Measurements from ENCODE around the gene CHST11.
"Not testable (repeated sequence)": the region's sequence is repeated elsewhere in the genome, so short reads cannot be mapped to it uniquely, and the experiment has no call there.

Gene CHST11

DNA sequence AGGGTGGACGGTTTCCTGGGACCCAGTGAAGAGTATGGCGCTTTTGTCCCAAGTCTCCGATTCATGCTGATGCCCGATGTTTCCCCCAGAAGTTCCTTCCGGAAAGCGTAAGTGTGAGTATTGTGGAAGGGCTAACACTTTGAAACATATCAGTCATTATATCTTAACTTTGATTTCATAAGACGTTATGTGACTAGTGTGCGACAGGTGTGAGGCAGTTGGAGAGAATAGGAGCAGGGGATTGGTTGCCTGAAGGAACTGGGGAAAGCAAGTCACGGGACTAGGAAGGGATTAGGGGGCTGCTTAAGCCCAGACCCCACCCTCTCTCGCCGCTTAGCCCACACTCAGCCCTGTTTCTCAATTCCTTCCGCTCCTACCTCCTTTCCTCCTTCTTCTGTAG, 154.9 kb downstream of the CHST11 start:
- no peak for DNase-seq

DNA sequence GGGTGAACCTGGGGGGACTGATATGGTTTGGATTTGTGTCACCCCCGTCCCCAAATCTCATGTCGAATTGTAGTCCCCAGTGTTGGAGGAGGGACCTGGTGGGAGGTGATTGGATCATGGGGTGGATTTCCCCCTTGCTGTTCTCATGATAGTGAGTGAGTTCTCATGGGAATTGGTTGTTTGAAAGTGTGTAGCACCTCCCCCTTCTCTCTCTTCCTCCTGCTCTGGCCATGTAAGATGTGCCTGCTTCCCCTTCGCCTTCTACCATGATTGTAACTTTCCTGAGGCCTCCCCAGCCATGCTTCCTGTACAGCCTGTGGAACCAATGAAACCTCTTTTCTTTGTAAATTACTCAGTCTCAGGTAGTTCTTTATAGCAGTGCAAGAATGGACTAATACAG, 156.6 kb downstream of the CHST11 start:
- DNase-seq, result not testable (repeated sequence)

DNA sequence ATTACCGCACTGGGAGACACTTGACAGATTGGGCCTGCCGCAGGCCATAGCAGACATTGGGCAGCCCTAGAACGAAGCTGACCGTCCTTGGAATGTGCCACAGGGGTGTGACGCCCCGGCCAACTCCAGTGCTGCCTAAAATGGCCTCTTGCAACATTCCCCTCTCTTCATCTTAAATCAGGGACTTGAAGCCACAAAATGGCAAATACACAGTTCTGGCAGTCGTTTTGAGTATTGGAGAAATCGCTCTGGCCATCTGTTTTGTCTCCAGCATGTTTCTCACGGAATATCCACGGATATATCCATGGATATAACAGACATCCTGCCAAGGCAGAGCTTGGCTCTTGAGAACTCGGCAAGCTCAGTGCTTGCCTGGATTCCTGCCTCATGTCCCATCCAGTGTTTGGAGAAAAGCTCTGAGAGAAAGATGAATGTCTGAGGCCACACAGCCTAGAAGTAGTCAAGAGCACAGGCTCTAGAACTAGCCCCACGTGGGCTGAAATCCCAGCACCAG, 158.4 kb downstream of the CHST11 start:
- no peak for DNase-seq

DNA sequence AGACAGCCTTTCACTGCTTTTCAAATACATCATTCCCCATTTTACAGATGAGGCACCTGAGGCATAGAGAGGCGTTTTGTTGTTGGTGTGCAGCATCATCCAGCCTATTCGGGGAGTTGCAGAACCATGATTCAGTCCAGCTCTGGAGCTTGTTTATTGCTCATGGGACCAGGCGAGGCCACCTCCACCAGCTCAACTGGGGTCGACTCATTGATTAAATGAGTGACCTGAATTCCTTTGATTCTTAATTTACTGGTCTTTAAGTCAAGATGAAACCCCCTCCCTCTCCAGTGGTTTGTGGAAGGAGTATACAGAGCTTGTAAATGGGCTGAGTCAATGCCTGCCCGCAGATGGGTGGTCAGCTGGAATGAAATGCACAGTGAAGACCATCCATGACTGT, 161.9 kb downstream of the CHST11 start:
- DNase-seq, result no peak

DNA sequence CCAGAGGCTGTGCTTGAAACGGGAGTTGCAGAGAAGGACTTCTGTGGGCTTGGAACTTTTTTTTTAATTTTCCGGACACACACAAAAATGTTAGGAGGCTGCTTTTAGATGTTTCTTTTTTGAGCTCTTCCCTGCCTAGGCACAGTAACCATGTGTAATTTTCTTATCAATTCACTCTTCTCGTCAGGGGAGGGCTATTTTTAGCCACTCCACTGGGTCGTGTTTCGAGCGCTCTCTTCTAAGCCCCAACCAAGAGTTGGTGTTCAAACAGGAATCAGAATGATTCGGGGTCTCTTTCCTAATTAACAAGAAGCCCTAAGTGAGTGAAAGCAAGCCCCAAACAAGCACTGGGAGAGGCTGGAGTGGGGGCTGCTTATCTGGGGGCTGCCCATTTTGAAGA, 162.6 kb downstream of the CHST11 start:
- DNase-seq, result no peak

DNA sequence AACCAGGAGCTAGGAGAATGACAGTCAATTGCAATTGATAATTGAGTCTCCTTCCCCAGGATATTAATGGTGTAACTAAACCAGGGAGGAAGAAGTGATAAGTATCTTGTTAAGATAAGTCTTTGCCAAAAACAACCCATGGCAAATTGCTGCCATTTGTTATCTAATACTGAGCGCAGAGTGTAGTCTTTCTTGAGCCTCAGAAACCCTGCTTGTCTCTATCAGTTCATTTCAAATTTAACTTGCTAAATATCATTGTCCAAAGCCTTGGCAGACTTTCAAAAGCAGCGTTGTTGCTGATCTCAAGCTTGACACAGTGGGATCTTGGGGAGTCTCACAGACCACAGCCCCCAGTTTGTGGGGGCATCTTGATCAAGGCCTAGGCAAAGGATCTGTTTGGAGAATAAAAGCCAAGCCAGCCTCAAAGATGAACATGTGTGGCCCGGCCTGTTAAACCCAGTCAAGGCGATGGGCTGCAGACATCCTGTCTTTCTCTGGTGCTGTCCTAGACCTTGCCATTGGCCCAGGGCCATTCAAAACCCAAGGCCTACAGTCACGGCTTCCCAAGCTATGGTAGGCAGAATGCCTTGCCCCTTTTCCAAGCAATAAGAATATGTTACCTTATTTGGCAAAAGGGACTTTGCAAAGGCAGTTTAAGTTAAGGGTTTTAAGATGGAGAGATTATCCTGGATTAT, 164.2 kb downstream of the CHST11 start:
- DNase-seq, result no peak

DNA sequence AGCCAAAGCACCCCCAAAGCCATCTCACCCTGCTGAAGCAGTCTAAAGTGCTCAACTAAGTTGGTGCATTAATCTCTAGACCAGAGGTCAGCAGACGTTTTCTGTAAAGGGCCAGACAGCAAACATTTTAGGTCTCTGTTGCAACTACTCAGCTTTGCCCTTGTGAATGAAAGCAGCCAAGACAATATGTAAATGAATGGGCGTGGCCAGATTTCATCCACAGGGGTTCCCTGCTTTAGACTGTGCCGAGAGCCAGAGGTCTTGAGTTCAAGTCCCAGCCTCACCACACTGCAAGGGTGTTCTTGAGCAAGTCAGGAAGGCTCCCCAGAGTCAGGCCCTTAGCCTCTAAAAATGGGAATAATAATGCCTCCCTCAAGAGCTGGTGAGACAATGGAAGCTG, 166.2 kb downstream of the CHST11 start:
- no peak for DNase-seq

DNA sequence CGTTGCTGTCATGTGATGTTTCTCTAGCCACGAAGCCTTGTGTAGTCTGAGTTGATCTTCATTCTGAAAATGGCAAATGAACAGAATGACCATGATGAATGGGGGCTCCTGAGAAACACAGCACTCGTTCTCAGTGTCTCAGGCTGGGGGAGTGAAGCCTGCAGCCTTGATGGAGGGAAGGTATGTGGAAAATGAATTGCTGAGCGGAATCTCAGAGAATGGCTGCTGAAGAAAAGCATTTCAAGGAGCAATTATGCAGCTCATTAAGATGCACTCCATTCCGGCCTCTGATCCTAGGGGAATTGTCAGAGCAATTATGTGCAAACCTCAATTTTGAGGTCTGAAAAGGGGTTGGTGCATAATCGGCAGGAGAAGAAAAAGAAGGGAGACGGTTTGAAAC, 167.1 kb downstream of the CHST11 start:
- no peak for DNase-seq

DNA sequence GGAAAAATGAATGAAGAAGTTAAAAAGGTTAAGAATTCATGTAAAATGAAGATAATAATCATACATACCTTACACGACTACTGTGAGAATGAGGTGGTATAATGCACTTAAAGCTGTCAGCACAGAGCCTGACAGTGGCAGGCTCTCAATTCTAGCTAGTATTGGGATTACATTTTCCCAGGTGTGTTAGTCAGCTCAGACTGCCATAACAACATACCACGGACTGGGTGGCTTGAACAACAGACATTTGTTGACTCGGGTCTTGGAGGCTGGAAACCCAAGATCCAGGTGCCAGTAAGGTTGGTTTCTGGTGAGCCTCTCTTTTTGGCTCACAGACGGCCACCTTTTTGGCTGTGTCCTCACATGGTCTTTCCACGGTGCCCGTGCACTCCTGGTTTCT, 167.8 kb downstream of the CHST11 start:
- no peak for DNase-seq

DNA sequence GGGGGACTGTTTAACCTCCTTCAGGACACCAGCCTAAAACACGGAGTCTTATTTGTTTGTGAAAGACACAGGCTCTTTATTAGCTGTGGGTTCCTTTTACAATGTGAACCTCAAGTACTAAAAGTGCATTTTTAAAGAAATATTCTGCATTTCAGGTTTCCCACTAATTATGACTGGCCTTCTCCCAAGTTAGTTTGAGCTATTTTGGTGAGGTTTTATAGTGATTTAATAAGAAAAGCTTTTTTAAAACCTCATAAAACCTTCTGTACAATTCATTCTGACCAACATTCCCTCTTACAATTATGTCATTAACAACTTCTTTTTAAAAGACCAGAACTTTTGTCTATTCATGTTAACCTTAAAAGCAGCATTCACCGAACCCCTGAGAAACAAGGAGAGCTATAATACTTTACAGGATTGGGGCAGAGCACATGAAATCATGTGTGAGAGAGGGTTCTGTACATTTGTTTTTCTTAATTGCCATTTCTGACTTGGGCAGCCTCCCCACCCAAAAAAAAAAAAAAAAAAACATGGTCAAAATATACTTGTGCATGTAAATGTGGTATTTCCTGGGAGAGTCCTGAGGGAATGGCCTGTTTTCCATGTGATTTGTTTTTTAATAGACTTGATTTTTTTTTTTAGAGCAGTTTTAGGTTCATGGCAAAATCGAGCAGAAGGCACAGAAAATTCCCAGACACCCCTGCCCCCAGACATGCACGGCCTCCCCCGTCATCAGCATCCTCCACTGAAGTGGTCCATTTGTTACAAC, 169.5 kb downstream of the CHST11 start:
- no peak for DNase-seq

DNA sequence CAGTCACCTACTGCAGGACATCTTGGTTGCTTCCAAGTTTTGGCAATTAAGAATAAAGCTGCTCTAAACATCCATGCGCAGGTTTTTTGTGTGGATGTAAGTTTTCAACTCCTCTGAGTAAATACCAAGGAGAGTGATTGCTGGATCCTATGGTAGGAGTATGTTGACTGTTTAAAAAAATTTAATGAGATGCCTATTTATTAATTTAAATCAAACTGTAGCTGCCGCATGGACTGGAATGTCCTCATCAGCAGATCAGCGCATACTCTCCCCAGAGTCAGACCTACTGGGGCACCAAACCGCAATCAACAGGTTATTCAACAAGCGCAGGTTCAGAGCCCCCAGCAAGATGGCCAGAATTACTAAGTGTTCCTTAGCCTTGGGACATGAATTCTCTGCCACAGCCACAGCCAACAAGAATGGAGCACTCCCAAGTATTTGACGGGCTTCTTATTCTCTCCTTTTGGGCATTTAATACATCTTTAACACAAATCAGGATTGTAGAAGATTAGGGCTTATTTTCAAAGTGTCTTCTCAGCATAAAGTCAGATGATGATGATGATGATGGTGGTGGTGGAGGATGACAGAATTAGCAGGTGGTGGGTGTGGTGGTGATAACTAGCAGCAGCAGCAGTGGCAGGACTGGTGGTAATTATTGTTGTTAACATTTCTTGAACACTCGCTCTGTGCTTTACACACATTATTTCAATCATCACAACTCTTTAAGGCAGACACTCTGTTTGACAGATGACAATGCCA, 170.7 kb downstream of the CHST11 start:
- DNase-seq, result no peak

DNA sequence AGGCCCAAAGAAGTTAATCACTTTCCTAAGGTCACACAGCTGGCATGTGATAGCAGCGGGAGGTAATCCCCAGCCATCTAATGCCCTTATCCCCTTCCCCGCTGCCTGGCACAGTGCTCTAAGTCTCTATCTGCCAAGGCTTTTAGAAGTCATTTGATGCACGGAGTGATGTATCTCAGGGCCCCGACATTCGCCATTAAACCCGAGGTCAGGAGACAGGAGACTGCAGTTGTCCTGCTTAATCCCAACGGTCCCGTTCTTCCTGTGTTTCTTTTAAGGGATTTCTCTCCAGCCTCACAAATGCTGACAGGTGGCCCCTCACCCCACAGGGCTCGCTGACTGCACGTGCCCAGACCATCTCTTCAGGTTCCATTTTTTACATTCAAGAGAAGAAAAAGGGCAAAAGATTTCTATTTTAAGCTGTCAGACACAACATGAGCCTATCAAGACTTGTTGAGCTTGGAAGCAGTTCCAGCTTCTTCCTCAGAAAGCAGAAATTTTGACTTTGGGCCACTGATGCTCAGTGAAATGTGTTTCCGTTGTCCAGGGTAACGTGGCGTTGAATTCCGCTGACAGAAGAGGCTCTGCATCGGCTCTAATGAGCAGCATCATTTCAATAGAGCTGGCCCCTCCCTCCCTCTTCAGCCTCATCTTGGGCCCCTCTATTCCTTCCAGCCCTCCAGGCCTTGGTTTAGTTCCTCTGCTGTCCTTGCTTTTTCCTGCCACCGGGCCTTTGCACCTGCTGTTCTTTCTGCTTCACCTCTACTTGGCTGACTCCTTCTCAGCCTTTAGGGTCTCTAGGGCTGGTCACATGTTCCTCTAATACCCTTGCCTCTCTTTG, 171.5 kb downstream of the CHST11 start:
- no peak for DNase-seq

DNA sequence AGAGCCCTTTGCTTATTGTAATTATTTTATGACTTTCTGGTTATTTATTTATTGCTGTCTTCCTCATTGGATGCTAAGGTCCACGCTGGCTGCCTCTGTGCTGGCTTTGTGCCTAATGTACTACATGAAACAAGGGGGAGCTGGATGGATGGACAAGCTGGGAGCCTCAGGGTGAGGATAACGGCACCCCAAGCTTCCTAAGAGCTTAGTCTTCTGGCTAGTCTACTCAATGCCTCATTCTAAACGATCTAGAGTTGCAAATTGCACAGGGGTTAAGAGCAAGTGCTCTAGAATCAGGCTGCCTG, 172.0 kb downstream of the CHST11 start:
- no peak for DNase-seq

DNA sequence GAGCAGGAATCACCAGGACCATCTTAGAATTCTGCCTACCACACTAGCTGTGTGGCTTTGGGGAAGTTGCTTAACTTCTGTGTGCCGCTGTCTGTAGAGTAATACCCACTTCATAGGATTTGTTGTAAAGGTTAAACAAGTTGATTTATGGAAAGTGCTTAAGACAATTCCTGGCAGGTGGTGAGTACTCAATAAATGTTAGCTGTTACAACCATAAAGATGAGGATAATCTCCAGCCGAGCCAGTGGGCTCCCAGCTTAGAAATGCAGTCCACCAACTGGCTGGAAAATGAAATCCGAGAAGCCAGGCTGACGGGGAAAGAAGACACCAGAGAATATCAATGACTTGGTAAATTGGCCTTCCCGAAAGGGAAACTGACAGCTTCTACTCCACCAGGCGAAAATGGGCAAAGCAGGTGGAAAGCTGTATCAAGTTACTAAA, 173.5 kb downstream of the CHST11 start:
- no peak for DNase-seq

DNA sequence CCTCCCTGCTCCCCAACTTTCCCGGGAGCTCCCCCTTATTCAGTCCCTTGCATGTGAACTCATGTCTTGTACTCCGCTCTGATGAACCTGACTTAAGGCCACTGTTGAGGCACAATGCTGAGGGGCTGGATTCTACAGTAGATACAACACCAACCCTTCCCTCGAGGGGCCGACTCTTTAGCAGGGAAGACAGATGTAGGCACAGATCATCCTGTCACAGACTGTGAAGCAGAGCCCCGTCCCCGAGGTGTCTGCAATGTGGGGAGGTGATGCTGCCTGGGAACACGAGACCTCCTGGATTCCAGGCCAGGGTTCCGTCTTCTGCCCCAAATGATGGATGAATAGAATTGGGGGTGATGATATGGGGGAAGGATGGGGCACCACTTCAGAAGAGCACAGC, 175.1 kb downstream of the CHST11 start:
- DNase-seq, result no peak

DNA sequence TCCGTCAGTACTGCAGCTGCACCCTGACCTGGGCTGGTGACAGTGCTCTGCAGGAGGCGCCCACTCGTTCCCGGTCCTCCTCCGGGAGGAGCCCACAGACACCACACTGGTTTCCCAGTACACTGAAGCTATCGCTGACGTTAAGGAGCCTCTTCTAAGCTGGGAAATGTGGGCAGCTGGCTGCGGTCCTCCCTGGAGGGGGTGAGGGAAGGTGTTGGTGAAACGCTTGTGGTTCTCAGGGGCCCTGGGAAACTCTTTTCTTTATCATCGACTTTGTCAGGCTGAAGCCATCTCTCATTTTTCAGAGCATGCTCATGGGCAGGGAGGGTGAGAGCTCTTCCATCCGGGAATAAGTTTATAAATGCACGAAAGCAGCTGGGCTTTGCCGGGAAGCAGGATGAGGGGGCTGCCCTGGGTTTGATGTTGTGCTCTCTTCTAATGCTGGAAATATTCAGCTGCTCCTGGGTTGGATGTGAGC, 176.0 kb downstream of the CHST11 start:
- DNase-seq, result no peak

DNA sequence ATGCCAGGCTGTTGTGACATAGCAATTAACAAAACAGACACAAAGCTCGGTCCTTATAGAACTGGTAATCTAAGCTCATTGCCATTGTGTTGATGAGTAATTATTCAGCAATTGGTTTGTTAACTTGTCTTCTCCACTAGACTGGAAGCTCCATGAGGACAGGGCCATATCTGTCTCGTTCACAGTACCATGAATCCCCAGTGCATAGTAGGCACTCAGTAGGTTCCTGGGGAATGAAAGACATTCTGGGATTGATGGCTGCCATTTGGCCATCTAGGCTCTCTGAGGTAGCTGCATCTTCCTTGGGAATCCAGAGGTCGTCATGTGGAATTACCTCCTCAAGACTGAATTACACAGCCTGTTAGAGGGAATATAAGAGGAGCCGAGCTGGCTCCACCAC, 177.3 kb downstream of the CHST11 start:
- DNase-seq, result no peak

DNA sequence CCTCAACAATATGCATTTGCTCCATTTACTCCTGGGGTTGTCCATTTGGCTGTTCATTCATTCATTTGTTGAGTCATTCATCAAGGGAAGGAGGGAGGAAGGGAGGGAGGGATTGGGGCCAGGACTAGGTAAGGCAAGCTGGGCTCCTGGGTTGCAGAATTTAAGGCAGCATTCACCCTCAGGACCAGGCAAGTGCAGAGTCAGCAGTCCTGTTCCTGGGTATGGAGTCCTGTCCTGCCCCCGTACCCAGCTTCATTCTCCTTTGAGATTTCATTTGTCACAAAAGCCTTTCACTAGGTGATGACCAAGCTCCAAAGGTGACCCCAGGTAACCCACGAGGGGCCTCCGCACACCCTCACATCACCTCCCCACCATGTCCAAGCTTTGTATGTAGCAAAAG, 178.1 kb downstream of the CHST11 start:
- no peak for DNase-seq

DNA sequence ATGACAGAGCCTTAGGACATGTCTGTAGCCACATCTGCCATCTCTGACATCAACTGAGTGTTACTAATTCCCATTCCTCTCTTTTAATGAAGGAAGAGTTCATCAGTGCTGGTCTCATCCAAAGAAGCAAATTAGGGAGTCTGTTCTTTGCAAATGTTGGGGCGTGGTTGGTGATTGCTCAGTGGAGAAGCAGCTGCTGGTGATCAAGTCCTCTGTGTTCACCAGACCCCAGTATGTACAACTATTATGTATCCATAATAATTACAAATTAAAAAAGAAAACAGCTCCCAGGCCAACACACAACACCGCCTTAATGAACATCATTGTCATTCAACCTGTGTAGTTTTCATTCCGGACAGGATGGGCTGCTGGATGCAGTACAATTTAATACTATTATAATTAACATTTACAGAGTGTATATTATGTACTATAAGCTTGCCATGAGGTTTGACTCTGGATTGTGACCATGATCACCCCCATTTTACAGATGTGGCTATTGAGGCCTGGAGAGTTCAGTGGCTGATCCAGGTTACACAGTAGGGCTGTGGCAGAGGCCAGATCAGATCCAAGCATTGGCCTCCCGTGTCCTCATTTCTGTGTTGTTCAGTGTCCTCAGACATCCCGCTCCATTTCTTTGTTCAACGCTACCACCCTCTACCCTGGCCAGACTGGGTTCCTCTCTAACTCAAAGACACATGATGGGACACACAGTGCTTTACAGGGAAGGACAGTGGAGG, 179.0 kb downstream of the CHST11 start:
- no peak for DNase-seq

DNA sequence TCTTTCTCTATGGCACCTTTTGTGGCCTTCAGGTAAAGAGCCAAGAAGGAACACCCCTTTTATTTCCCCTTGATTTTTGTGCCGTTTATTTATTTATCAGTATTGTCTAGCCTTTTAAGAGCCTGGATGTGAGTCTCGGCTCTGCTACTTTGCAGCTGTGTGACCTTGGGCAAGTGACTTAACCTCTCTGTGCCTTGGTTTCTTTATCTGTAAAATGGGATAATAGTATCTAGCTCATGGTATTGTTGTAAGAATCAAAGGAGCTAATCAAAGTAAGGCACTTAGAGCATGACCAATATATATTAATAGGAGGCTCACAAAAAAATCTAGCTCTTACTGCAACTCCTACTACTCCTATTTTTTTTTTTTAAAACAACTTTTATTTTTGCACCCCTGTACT, 179.7 kb downstream of the CHST11 start:
- DNase-seq, result no peak

DNA sequence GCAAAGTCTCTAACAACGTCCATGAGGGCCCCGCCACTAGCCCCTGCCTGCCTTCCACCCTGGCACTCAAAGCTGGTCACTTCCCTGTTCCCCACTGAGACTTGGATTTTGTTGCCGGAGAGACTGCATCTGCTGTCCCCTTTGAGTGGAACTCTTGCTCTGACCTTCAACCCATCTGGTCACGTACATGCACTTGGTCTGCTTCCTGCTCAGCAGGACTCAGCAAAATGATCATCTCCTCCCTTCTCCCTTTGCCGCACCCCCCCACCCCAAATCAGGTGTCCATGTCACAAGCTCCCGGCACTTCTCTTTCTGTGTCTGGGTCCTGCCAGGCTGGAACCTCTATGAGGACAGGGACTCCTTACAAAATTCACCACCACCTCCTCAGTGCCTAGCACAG, 180.9 kb downstream of the CHST11 start:
- no peak for DNase-seq

DNA sequence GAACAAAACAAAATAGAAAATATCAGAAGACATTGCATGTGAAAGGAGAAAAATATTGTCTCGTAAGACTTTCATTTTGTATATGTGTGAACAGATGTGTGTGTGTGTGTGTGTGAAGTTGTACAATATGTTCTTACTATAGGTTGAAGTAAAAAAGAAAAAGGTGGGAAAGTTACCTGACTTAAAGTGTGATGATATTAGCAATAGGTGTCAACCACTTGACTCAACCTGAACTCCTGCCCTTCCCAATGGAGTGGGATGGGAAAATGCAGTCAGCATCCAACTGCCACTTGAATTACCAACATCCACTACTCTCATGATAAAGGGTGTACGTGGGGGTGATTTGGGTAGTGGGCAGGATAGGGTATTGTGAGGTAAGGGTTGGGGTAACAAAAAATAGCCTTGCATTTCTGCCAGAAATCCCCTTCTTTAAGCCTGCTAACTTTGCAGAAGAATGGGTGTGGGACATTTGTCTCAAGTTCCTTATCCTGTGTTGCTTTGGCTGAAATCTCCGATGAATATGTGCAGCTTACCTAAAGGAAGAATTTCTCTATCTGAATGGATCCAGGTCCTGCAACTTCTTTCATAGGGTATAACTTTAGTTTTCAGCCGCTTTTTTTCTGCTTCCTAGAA, 181.6 kb downstream of the CHST11 start:
- no peak for DNase-seq

Data from activated CD8-positive, alpha-beta memory T cell treated with anti-CD3 and anti-CD28 coated beads for 24 hours (primary cell).